ENCODE data around the gene E2F1.

The E2F1 gene

DNA sequence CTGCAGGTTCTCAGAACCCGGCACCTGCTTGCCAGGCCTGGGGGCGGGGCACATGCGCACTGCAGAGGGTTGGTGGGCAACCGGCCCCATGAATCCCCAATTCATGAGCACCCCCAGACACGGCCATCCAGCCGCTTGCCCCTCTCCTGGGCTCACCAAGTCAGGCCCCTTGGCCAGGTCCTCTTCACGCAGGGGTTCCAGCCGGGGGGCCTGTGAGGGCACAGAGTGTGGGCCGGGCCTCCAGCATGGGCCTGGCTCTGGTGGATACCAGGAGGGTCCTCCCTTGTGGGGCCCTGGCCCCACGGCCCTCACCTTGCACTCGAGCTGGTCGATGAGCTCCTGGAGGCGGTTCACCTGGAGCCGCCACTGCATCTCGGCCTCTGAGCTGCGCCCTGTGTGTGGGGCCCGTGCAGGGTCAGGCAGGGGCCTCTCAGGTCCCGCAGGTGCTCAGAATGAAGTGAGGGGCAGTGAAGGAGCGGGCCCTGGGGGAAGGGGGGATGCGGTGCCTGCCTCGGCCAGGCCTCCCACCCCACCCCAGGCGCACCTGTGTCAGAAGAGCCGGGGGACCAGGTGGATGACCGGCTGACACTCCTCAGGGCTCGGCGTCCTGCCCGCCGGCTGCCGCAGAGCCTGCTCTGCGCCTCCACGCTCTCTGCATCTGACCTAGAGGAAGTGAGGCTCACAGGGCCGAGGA, 26.7 kb downstream of the E2F1 start:
- H3K27me3 ChIP-seq (ENCODE audit: insufficient read depth, low read length): no peaks in the 10 kb centered on the region
- no peak overlapping the region for H3K23ac ChIP-seq (ENCODE audit: low read length)
- H2AK5ac ChIP-seq (ENCODE audit: low read length): no peak overlapping the region
- H2BK120ac ChIP-seq (ENCODE audit: insufficient read depth, low read length, poor library complexity): no peak overlapping the region
- no peak overlapping the region for H3K9ac ChIP-seq (ENCODE audit: low read length)
- H3K4me2 ChIP-seq (ENCODE audit: low read length): no peak overlapping the region
- H2BK5ac ChIP-seq (ENCODE audit: low read depth, low read length, poor library complexity): no peak overlapping the region
- H2BK12ac ChIP-seq (ENCODE audit: low read length): no peak overlapping the region
- WGBS (ENCODE audit: extremely low coverage, insufficient coverage, insufficient read length): no CpG with 5 or more reads among the region's 32 CpGs
- no peak overlapping the region for H3K14ac ChIP-seq (ENCODE audit: low read length)
- peaks cover 16 to 18% of the 10 kb centered on the region in 2 experiments for H3K4me1 ChIP-seq (ENCODE audit: control insufficient read depth in 1 of 2, insufficient read depth in 2 of 2, low read length in 2 of 2)
- peaks cover 7% of the 10 kb centered on the region for H3K79me2 ChIP-seq (ENCODE audit: control insufficient read depth, insufficient read depth, low read length, poor library complexity)
- no peak overlapping the region for H3K18ac ChIP-seq (ENCODE audit: low read length)
- H3K27ac ChIP-seq (ENCODE audit: low read depth, low read length): no peak overlapping the region
- peaks cover 10% of the 10 kb centered on the region for H3K79me1 ChIP-seq (ENCODE audit: low read length)
- H4K8ac ChIP-seq (ENCODE audit: low read depth, low read length): no peak overlapping the region
- no peak overlapping the region for H4K12ac ChIP-seq (ENCODE audit: low read depth, low read length)
- peaks cover 36 to 41% of the 10 kb centered on the region in 2 experiments for H3K36me3 ChIP-seq (ENCODE audit: control insufficient read depth in 1 of 2, insufficient read depth in 2 of 2, low read length in 2 of 2)
- no peak overlapping the region for H3K4ac ChIP-seq (ENCODE audit: low read depth, low read length)
- H2AFZ ChIP-seq (ENCODE audit: insufficient read depth, low read length, poor library complexity): no peak overlapping the region
- no peak overlapping the region for H4K91ac ChIP-seq (ENCODE audit: low read depth, low read length)
- no peak for DNase-seq
- no peak overlapping the region for H3K4me3 ChIP-seq (ENCODE audit: low read depth, low read length)
- peaks cover 2% of the 10 kb centered on the region for H3K9me3 ChIP-seq (ENCODE audit: insufficient read depth, low read depth, low read length)

DNA sequence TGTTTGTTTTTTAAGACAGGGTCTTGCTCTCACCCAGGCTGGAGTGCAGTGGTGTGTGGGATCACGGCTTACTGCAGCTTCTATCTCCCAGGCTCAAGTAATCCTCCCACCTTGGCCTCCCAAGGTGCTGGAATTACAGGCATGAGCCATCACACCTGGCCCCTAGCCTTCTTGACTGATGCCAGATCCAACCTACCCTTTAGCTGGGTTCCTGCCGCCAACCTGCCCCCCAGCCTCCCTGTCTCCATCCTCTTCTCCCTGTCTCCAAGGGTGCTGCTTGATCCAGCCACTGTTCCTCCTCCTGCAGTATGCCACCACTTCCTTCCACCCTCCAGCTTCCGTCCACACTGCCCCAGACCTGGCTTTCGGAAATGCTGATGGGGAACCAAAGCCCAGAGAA, 27.3 kb downstream of the E2F1 start:
- Histone ChIP-seq H3K4me3 (ENCODE audit: low read depth, low read length) (no peak overlapping the region), H3K9me3 (ENCODE audit: insufficient read depth, low read depth, low read length) (peaks cover 2% of the 10 kb centered on the region), H3K79me1 (ENCODE audit: low read length) (peaks cover 10% of the 10 kb centered on the region), H2BK12ac (ENCODE audit: low read length) (no peak overlapping the region), H2AFZ (ENCODE audit: insufficient read depth, low read length, poor library complexity) (no peak overlapping the region), H3K23ac (ENCODE audit: low read length) (no peak overlapping the region), H3K4me1 (ENCODE audit: control insufficient read depth in 1 of 2, insufficient read depth in 2 of 2, low read length in 2 of 2) (peaks cover 13 to 14% of the 10 kb centered on the region in 2 experiments), H3K79me2 (ENCODE audit: control insufficient read depth, insufficient read depth, low read length, poor library complexity) (peaks cover 6% of the 10 kb centered on the region), H4K91ac (ENCODE audit: low read depth, low read length) (no peak overlapping the region), H2AK5ac (ENCODE audit: low read length) (no peak overlapping the region), H3K27ac (ENCODE audit: low read depth, low read length) (no peak overlapping the region), H3K4me2 (ENCODE audit: low read length) (no peak overlapping the region), H4K8ac (ENCODE audit: low read depth, low read length) (no peak overlapping the region), H2BK5ac (ENCODE audit: low read depth, low read length, poor library complexity) (no peak overlapping the region), H3K18ac (ENCODE audit: low read length) (no peak overlapping the region), H3K9ac (ENCODE audit: low read length) (no peak overlapping the region), H3K4ac (ENCODE audit: low read depth, low read length) (no peak overlapping the region), H2BK120ac (ENCODE audit: insufficient read depth, low read length, poor library complexity) (no peak overlapping the region), H3K36me3 (ENCODE audit: control insufficient read depth in 1 of 2, insufficient read depth in 2 of 2, low read length in 2 of 2) (peaks cover 36 to 41% of the 10 kb centered on the region in 2 experiments), H4K12ac (ENCODE audit: low read depth, low read length) (no peak overlapping the region), H3K14ac (ENCODE audit: low read length) (no peak overlapping the region), H3K27me3 (ENCODE audit: insufficient read depth, low read length) (no peaks in the 10 kb centered on the region)
- DNase-seq: no peak
- WGBS (ENCODE audit: extremely low coverage, insufficient coverage, insufficient read length): no CpG with 5 or more reads among the region's 4 CpGs

DNA sequence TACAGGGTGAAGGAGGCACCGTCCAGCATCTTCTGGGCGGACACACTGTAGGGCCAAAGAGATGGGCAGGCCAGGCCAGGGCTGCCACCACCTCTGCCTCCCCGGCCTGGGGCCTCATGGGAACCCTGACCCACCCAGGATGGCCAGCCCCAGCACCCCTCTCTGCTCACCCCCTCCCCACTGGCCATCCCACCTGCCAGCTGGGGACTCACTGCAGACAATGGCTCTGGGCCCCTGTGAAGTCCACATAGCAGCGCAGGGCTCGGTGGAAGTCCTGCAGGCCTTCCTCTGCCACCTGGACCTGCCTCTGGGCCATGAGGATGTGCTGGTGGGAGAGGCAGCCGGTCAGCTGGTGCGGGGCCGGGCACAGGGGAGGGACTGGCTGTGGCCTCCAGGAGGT, 27.7 kb downstream of the E2F1 start:
- H3K14ac ChIP-seq (ENCODE audit: low read length): no peak overlapping the region
- no peak overlapping the region for H2BK120ac ChIP-seq (ENCODE audit: insufficient read depth, low read length, poor library complexity)
- DNase-seq: no peak
- no peak overlapping the region for H4K91ac ChIP-seq (ENCODE audit: low read depth, low read length)
- no peak overlapping the region for H2BK5ac ChIP-seq (ENCODE audit: low read depth, low read length, poor library complexity)
- H3K9me3 ChIP-seq (ENCODE audit: insufficient read depth, low read depth, low read length): peaks cover 2% of the 10 kb centered on the region
- no peak overlapping the region for H3K27ac ChIP-seq (ENCODE audit: low read depth, low read length)
- no peak overlapping the region for H4K12ac ChIP-seq (ENCODE audit: low read depth, low read length)
- H2BK12ac ChIP-seq (ENCODE audit: low read length): no peak overlapping the region
- H3K27me3 ChIP-seq (ENCODE audit: insufficient read depth, low read length): no peaks in the 10 kb centered on the region
- H3K9ac ChIP-seq (ENCODE audit: low read length): no peak overlapping the region
- H3K4me3 ChIP-seq (ENCODE audit: low read depth, low read length): no peak overlapping the region
- WGBS (ENCODE audit: extremely low coverage, insufficient coverage, insufficient read length): no CpG with 5 or more reads among the region's 8 CpGs
- H2AFZ ChIP-seq (ENCODE audit: insufficient read depth, low read length, poor library complexity): no peak overlapping the region
- no peak overlapping the region for H4K8ac ChIP-seq (ENCODE audit: low read depth, low read length)
- no peak overlapping the region for H3K18ac ChIP-seq (ENCODE audit: low read length)
- H3K79me1 ChIP-seq (ENCODE audit: low read length): peaks cover 6% of the 10 kb centered on the region
- peaks cover 3% of the 10 kb centered on the region for H3K79me2 ChIP-seq (ENCODE audit: control insufficient read depth, insufficient read depth, low read length, poor library complexity)
- peaks cover 36 to 41% of the 10 kb centered on the region in 2 experiments for H3K36me3 ChIP-seq (ENCODE audit: control insufficient read depth in 1 of 2, insufficient read depth in 2 of 2, low read length in 2 of 2)
- no peak overlapping the region for H2AK5ac ChIP-seq (ENCODE audit: low read length)
- H3K4me1 ChIP-seq (ENCODE audit: control insufficient read depth in 1 of 2, insufficient read depth in 2 of 2, low read length in 2 of 2): peaks cover 10 to 12% of the 10 kb centered on the region in 2 experiments
- no peak overlapping the region for H3K4me2 ChIP-seq (ENCODE audit: low read length)
- no peak overlapping the region for H3K4ac ChIP-seq (ENCODE audit: low read depth, low read length)
- no peak overlapping the region for H3K23ac ChIP-seq (ENCODE audit: low read length)

DNA sequence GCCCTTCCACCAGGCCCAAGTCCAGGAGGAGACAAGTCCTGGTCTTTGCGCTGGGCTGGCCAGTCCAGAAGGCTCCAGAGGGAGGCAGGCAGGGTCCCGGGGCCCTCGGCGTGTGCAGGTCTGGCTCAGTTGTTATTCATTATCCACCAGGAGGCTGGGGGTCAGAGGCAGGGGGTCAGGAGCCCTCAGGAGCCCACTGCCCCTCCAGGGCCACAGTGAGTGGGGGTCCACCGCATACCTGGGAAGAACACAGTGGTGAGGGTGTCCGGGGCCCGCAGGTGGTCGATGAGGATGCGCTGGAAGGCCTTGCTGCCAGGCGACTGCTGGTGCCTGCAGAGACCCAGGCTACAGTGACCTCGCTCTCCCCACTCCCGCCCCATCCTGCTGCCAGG, 28.5 kb downstream of the E2F1 start:
- Histone ChIP-seq H3K36me3 (ENCODE audit: control insufficient read depth in 1 of 2, insufficient read depth in 2 of 2, low read length in 2 of 2) (peaks cover 36 to 41% of the 10 kb centered on the region in 2 experiments), H2BK12ac (ENCODE audit: low read length) (no peak overlapping the region), H3K14ac (ENCODE audit: low read length) (no peak overlapping the region), H4K12ac (ENCODE audit: low read depth, low read length) (no peak overlapping the region), H2BK120ac (ENCODE audit: insufficient read depth, low read length, poor library complexity) (no peak overlapping the region), H4K91ac (ENCODE audit: low read depth, low read length) (no peak overlapping the region), H4K8ac (ENCODE audit: low read depth, low read length) (no peak overlapping the region), H3K79me1 (ENCODE audit: low read length) (no peaks in the 10 kb centered on the region), H3K9ac (ENCODE audit: low read length) (no peak overlapping the region), H3K9me3 (ENCODE audit: insufficient read depth, low read depth, low read length) (peaks cover 2% of the 10 kb centered on the region), H3K18ac (ENCODE audit: low read length) (no peak overlapping the region), H3K27ac (ENCODE audit: low read depth, low read length) (no peak overlapping the region), H2AFZ (ENCODE audit: insufficient read depth, low read length, poor library complexity) (no peak overlapping the region), H3K4me2 (ENCODE audit: low read length) (no peak overlapping the region), H3K79me2 (ENCODE audit: control insufficient read depth, insufficient read depth, low read length, poor library complexity) (no peaks in the 10 kb centered on the region), H3K27me3 (ENCODE audit: insufficient read depth, low read length) (no peaks in the 10 kb centered on the region), H2AK5ac (ENCODE audit: low read length) (no peak overlapping the region), H3K23ac (ENCODE audit: low read length) (no peak overlapping the region), H3K4me3 (ENCODE audit: low read depth, low read length) (no peak overlapping the region), H3K4ac (ENCODE audit: low read depth, low read length) (no peak overlapping the region), H3K4me1 (ENCODE audit: control insufficient read depth in 1 of 2, insufficient read depth in 2 of 2, low read length in 2 of 2) (peaks cover 7 to 8% of the 10 kb centered on the region in 2 experiments), H2BK5ac (ENCODE audit: low read depth, low read length, poor library complexity) (no peak overlapping the region)
- DNase-seq: no peak
- WGBS (ENCODE audit: extremely low coverage, insufficient coverage, insufficient read length): no CpG with 5 or more reads among the region's 12 CpGs

Data from trophoblast cell (in vitro differentiated cells and primary cell).